GM21737 (cell line): ENCODE results near the gene AP3B1.
"Not testable (repeated sequence)": the region's sequence is repeated elsewhere in the genome, so short reads cannot be mapped to it uniquely, and the experiment has no call there.

Experiments
- ATAC-seq: cut with Tn5 transposase; IDR thresholded peaks from one replicate; pipeline ENCODE4 v1.9.1; 2021; ENCODE audit warnings: mild to moderate bottlenecking, moderate library complexity; ENCODE audit not compliant: unreplicated experiment

The AP3B1 gene

GRCh38 chr5:78245136-78245535 is 49.4 kb downstream of the AP3B1 start:
- ATAC-seq = no peak

- no peak for ATAC-seq
These were observed 50.9 kb downstream of the AP3B1 start for GRCh38 chr5:78243639-78244038.

GRCh38 chr5:78243091-78243490 is 51.4 kb downstream of the AP3B1 start:
- ATAC-seq = no peak

GRCh38 chr5:78242001-78242400 is 52.5 kb downstream of the AP3B1 start:
- no peak for ATAC-seq

- ATAC-seq = no peak
These were observed 56.6 kb downstream of the AP3B1 start for GRCh38 chr5:78237911-78238310.

GRCh38 chr5:78236046-78236445 is 58.5 kb downstream of the AP3B1 start:
- ATAC-seq = no peak

- no peak for ATAC-seq
These were observed 59.2 kb downstream of the AP3B1 start for GRCh38 chr5:78235289-78235688.

- no peak for ATAC-seq
These were observed 59.7 kb downstream of the AP3B1 start for GRCh38 chr5:78234804-78235203.

- ATAC-seq = no peak
These were observed 62.3 kb downstream of the AP3B1 start for GRCh38 chr5:78232163-78232562.

- ATAC-seq = no peak
These were observed 70.1 kb downstream of the AP3B1 start for GRCh38 chr5:78224358-78224757.

GRCh38 chr5:78221964-78222451 is 72.5 kb downstream of the AP3B1 start:
- ATAC-seq = peak; percentile 99

- no peak for ATAC-seq
These were observed 73.0 kb downstream of the AP3B1 start for GRCh38 chr5:78221467-78221866.

- ATAC-seq = no peak
These were observed 78.5 kb downstream of the AP3B1 start for GRCh38 chr5:78215972-78216371.

GRCh38 chr5:78215565-78215964 is 78.9 kb downstream of the AP3B1 start:
- ATAC-seq = no peak

GRCh38 chr5:78213799-78214198 is 80.7 kb downstream of the AP3B1 start:
- ATAC-seq = no peak

GRCh38 chr5:78211052-78211451 is 83.4 kb downstream of the AP3B1 start:
- no peak for ATAC-seq

GRCh38 chr5:78204241-78204640 is 90.3 kb downstream of the AP3B1 start:
- ATAC-seq = no peak

- no peak for ATAC-seq
These were observed 90.7 kb downstream of the AP3B1 start for GRCh38 chr5:78203815-78204214.

GRCh38 chr5:78190402-78190801 is 104.1 kb downstream of the AP3B1 start:
- no peak for ATAC-seq

GRCh38 chr5:78188681-78189080 is 105.8 kb downstream of the AP3B1 start:
- ATAC-seq = not testable (repeated sequence)

- no peak for ATAC-seq
These were observed 107.3 kb downstream of the AP3B1 start for GRCh38 chr5:78187172-78187571.

GRCh38 chr5:78182838-78183237 is 111.7 kb downstream of the AP3B1 start:
- no peak for ATAC-seq

GRCh38 chr5:78178356-78178755 is 116.1 kb downstream of the AP3B1 start:
- ATAC-seq = no peak

- ATAC-seq = not testable (repeated sequence)
These were observed 124.2 kb downstream of the AP3B1 start for GRCh38 chr5:78170335-78170734.
